Skeletal muscle tissue (tissue), 4 donors: ENCODE results near the gene NDUFA7. TPM values are rescaled to one million over a fixed set of nuclear protein-coding genes. Genes with fewer than 3 reads are reported as not detected.
A peak's percentile ranks its signal among the peaks of the same experiment; 100 is the strongest.

Experiments used
- H3K27ac ChIP-seq: one replicate; pipeline ENCODE4 v1.7.0; 2013; ENCODE audit warnings: mild to moderate bottlenecking, low read depth, low read length, inconsistent platforms
- H3K27me3 ChIP-seq, 3 donors: one replicate each; pipeline ENCODE4 v1.7.0; 2013; ENCODE audit warnings: low read length in 3 of 3; ENCODE audit not compliant: control insufficient read depth in 3 of 3, insufficient read depth in 3 of 3
- H3K36me3 ChIP-seq, 3 donors: one replicate each; pipeline ENCODE4 v1.7.0; 2013; ENCODE audit warnings: low read length in 3 of 3; ENCODE audit not compliant: control insufficient read depth in 3 of 3, insufficient read depth in 3 of 3
- H3K4me1 ChIP-seq, 3 donors: one replicate each; pipeline ENCODE4 v1.7.0; 2013; ENCODE audit warnings: low read length in 3 of 3, mild to moderate bottlenecking in 3 of 3; ENCODE audit not compliant: control insufficient read depth in 3 of 3, insufficient read depth in 3 of 3
- H3K4me3 ChIP-seq, 3 donors: one replicate each; pipeline ENCODE4 v1.7.0; 2013; ENCODE audit warnings: low read length in 3 of 3
- H3K9ac ChIP-seq, 3 donors: one replicate each; pipeline ENCODE4 v1.7.0; 2013; ENCODE audit warnings: low read length in 3 of 3, mild to moderate bottlenecking in 3 of 3, moderate library complexity in 2 of 3, low read depth in 1 of 3
- H3K9me3 ChIP-seq, 3 donors: one replicate each; pipeline ENCODE4 v1.7.0; 2013; ENCODE audit warnings: low read length in 3 of 3; ENCODE audit not compliant: control insufficient read depth in 3 of 3
- total RNA-seq: library from RNA; depleted of rRNA; stranded (reverse); fragments of >200 nt; gene quantifications from one replicate; pipeline ENCODE4 v1.2.3, GENCODE V29; 2014
- donor health status: Osteomylitis.

Gene NDUFA7
- 21.4 TPM for total RNA-seq

GRCh38 chr19:8321067-8321985 lies at the start of gene NDUFA7, which contains the start of gene RPS28:
Gene NDUFA7 (minus strand): TSS chr19:8321375. CDS start chr19:8321358, 17 bp downstream.
Gene RPS28 (plus strand): TSS chr19:8321496. CDS start chr19:8321531, 35 bp downstream.
- Histone ChIP-seq H3K4me3 (peak within 1 kb of the TSS; percentile 99 to 100 (median 99)), H3K4me1 (peaks cover 35 to 48% (median 39%) of the 10 kb centered on the region in 3 donors), H3K9ac (peak within 1 kb of the TSS; percentile 100), H3K27ac (peak within 1 kb of the TSS; percentile 94), H3K27me3 (no peaks in the 10 kb centered on the region), H3K36me3 (peaks cover 18 to 26% (median 19%) of the 10 kb centered on the region in 3 donors), H3K9me3 (no peaks in the 10 kb centered on the region)

GRCh38 chr19:8370176-8371010 lies 49.2 kb upstream of the NDUFA7 start:
- Histone ChIP-seq H3K9ac (no peak overlapping the region), H3K4me3 (no peak overlapping the region), H3K27ac (peak overlapping the region; percentile 7), H3K4me1 (peaks cover 21 to 44% (median 22%) of the 10 kb centered on the region in 3 donors), H3K9me3 (no peaks in the 10 kb centered on the region), H3K27me3 (no peaks in the 10 kb centered on the region), H3K36me3 (peaks cover 11 to 36% (median 13%) of the 10 kb centered on the region in 3 donors)

- Histone ChIP-seq H3K27me3 (peaks cover 0 to 4% (median 0%) of the 10 kb centered on the region in 3 donors), H3K9me3 (no peaks in the 10 kb centered on the region), H3K9ac (peak overlapping the region in 1 of 3 donors; percentile 3), H3K4me1 (peaks cover 29 to 62% (median 35%) of the 10 kb centered on the region in 3 donors), H3K4me3 (peak overlapping the region; percentile 57 to 66 (median 63)), H3K27ac (peak overlapping the region; percentile 46), H3K36me3 (peaks cover 4 to 25% (median 5%) of the 10 kb centered on the region in 3 donors)
Observed at GRCh38 chr19:8367327-8368001, 46.3 kb upstream of the NDUFA7 start.

- peaks cover 35 to 67% (median 40%) of the 10 kb centered on the region in 3 donors for H3K4me1 ChIP-seq
- peaks cover 0 to 4% (median 0%) of the 10 kb centered on the region in 3 donors for H3K27me3 ChIP-seq
- H3K36me3 ChIP-seq = peaks cover 4 to 24% (median 5%) of the 10 kb centered on the region in 3 donors
- peak overlapping the region; percentile 46 for H3K27ac ChIP-seq
- H3K9me3 ChIP-seq = no peaks in the 10 kb centered on the region
- H3K4me3 ChIP-seq = peak overlapping the region; percentile 57 to 66 (median 63)
- H3K9ac ChIP-seq = peak overlapping the region in 1 of 3 donors; percentile 3
Observed at GRCh38 chr19:8366961-8367326, 45.8 kb upstream of the NDUFA7 start.

- Histone ChIP-seq H3K9me3 (no peaks in the 10 kb centered on the region), H3K4me3 (peak overlapping the region in 2 of 3 donors; percentile 32 to 48), H3K27ac (no peak overlapping the region), H3K4me1 (peaks cover 39 to 68% (median 44%) of the 10 kb centered on the region in 3 donors), H3K36me3 (peaks cover 2 to 20% (median 2%) of the 10 kb centered on the region in 3 donors), H3K27me3 (peaks cover 0 to 4% (median 0%) of the 10 kb centered on the region in 3 donors), H3K9ac (no peak overlapping the region)
Observed at GRCh38 chr19:8366121-8366581, 45.0 kb upstream of the NDUFA7 start.

- H3K9ac ChIP-seq = peak within 1 kb of the TSS; percentile 72 to 87 (median 80)
- peaks cover 0 to 4% (median 0%) of the 10 kb centered on the region in 3 donors for H3K27me3 ChIP-seq
- H3K36me3 ChIP-seq = peaks cover 0 to 10% (median 0%) of the 10 kb centered on the region in 3 donors
- H3K9me3 ChIP-seq = no peaks in the 10 kb centered on the region
- peak within 1 kb of the TSS; percentile 91 for H3K27ac ChIP-seq
- peak within 1 kb of the TSS; percentile 79 to 86 (median 85) for H3K4me3 ChIP-seq
- H3K4me1 ChIP-seq = peaks cover 39 to 58% (median 44%) of the 10 kb centered on the region in 3 donors
Observed at GRCh38 chr19:8363803-8364771, 42.9 kb upstream of the NDUFA7 start, which contains the start of gene ANGPTL4. Gene ANGPTL4 (plus strand): TSS chr19:8364155. CDS start chr19:8364322, 167 bp downstream.

GRCh38 chr19:8361921-8362793 lies 41.0 kb upstream of the NDUFA7 start:
- Histone ChIP-seq H3K9me3 (no peaks in the 10 kb centered on the region), H3K27ac (peak overlapping the region; percentile 91), H3K27me3 (peaks cover 0 to 4% (median 0%) of the 10 kb centered on the region in 3 donors), H3K36me3 (peaks cover 0 to 6% (median 0%) of the 10 kb centered on the region in 3 donors), H3K9ac (peak overlapping the region; percentile 51 to 81 (median 66)), H3K4me1 (peaks cover 28 to 39% (median 32%) of the 10 kb centered on the region in 3 donors), H3K4me3 (peak overlapping the region; percentile 32 to 52 (median 50))

- H3K27ac ChIP-seq = no peak overlapping the region
- H3K9me3 ChIP-seq = peaks cover 0 to 3% (median 0%) of the 10 kb centered on the region in 3 donors
- H3K4me3 ChIP-seq = no peak overlapping the region
- no peaks in the 10 kb centered on the region for H3K36me3 ChIP-seq
- peaks cover 17 to 35% (median 26%) of the 10 kb centered on the region in 3 donors for H3K4me1 ChIP-seq
- no peak overlapping the region for H3K9ac ChIP-seq
- peaks cover 0 to 4% (median 0%) of the 10 kb centered on the region in 3 donors for H3K27me3 ChIP-seq
Observed at GRCh38 chr19:8360196-8360595, 39.0 kb upstream of the NDUFA7 start.
